Fibroblast of villous mesenchyme (primary cell): ENCODE results near the gene PLXNA1. TPM values are rescaled to one million over a fixed set of nuclear protein-coding genes. Genes with fewer than 3 reads are reported as not detected.

ENCODE experiments used
- DNase-seq: peaks from one replicate; pipeline ENCODE4 v3.0.0-alpha.2; 2010; ENCODE audit warnings: low read depth
- H3K4me3 ChIP-seq: 2 replicates; pipeline ENCODE4 v1.5.1; 2011; ENCODE audit warnings: low read depth, mild to moderate bottlenecking, low read length
- CTCF ChIP-seq: IDR thresholded peaks from 2 replicates; pipeline ENCODE4 v1.5.1; 2012; ENCODE audit warnings: low read depth, mild to moderate bottlenecking, low read length; ENCODE audit not compliant: insufficient read depth
- total RNA-seq: library from RNA; depleted of rRNA; stranded (reverse); fragments of >200 nt; gene quantifications from 2 replicates; pipeline ENCODE4 v1.2.3, GENCODE V29; 2012

PLXNA1 gene
- total RNA-seq, 1 donor = 63.0 TPM

DNA sequence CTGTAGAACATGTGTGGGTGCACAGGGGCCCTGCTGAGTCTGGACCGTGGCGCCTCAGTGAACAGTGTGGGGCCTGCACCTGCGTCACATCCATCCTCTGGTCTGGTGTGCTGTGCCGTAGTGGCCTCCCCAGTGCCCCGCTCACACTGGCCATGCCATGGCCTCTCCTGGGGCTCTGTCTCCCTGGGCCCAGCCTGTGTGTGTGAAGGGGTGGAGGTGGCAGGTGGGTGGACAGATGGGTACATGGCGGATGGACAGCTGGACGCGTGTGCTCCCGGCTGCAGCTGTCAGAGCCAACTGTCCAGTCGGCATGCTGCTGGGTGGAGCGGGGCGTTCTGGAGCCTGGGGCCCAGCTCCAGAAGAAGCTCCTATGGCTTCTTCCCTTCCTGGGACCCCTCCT is 17.8 kb downstream of the PLXNA1 start:
- no peak for TF ChIP-seq CTCF

DNA sequence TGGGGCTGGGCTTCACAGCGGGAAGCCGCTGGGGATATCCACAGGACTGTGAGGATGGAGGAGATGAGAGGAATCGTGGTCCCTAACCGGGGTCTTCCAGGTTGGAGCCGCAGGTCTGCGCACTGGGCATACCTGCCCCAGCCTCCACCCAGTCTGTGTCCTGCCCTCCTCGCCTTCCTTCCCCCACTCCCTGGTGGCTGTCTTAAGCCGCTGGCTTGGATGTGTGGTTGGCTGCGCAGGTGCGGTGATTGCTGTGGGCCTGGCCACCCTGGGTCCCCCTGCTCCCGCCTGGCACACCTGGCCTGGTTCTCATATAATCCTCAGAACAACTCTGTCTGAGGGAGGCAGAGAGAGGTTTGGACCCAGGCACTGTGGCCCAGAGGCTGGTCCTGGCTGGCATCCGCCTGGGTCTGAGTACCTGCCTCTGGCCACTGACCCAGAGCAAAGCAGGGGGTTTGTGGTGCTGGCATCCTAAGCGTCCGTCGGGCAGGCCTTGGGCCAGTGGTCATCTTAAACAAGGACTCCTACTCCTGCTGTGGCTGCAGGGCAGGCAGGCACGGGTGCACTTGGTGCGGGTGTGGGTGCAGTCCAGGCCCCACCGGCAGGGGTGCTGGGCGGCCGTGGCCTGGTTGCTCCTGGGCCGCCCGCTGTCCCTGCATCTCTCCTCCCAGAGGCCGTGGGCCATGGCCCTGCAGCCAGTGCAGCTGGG is 18.7 kb downstream of the PLXNA1 start:
- TF ChIP-seq CTCF = no peak
- DNase-seq = no peak
- no peak overlapping the region for H3K4me3 ChIP-seq

More for the DNA sequence above, 17.8 kb downstream of the PLXNA1 start:
- DNase-seq = no peak
- no peak overlapping the region for H3K4me3 ChIP-seq

GRCh38 chr3:127002195-127003174 is 19.6 kb downstream of the PLXNA1 start:
- DNase-seq = peak; percentile 94
- TF ChIP-seq CTCF = peak; percentile 62
- H3K4me3 ChIP-seq = peak overlapping the region; percentile 21

GRCh38 chr3:127003175-127003555 is 20.2 kb downstream of the PLXNA1 start:
- DNase-seq = no peak
- no peak overlapping the region for H3K4me3 ChIP-seq
- no peak for TF ChIP-seq CTCF

GRCh38 chr3:127003601-127004280 is 20.8 kb downstream of the PLXNA1 start:
- H3K4me3 ChIP-seq = no peak overlapping the region
- TF ChIP-seq CTCF = no peak
- DNase-seq = no peak

GRCh38 chr3:127004641-127005397 is 21.9 kb downstream of the PLXNA1 start:
- H3K4me3 ChIP-seq = no peak overlapping the region
- DNase-seq = no peak
- no peak for TF ChIP-seq CTCF
